Common myeloid progenitor, CD34-positive (primary cell): Measurements from ENCODE around the gene EPHA6.
"Not testable (repeated sequence)": the region's sequence is repeated elsewhere in the genome, so short reads cannot be mapped to it uniquely, and the experiment has no call there.

ENCODE experiments used
- CTCF ChIA-PET: fragments of 350-600 bp; sonication (Branson Sonifier 250); formaldehyde crosslinking; loops from one replicate; lab custom pipeline; 2021; ENCODE audit warnings: antibody characterized with exemption; lab: Charles Lee
- POLR2A ChIA-PET: fragments of 350-600 bp; sonication (Branson Sonifier 250); formaldehyde crosslinking; loops from one replicate; lab custom pipeline; 2021; ENCODE audit warnings: antibody characterized with exemption; lab: Charles Lee
- DNase-seq, 3 donors: peaks; one replicate each; pipeline versions ENCODE4 v3.0.0 to v3.0.0-alpha.2; 2013
- H3K27ac ChIP-seq, 2 experiments: 1 replicate in 1 of 2; 2 replicates in 1 of 2; pipeline ENCODE4 v1.7.0; 2013; ENCODE audit warnings: inconsistent platforms in 2 of 2, low read length in 2 of 2, mild to moderate bottlenecking in 2 of 2, low read depth in 1 of 2, moderate library complexity in 1 of 2; ENCODE audit not compliant: severe bottlenecking in 2 of 2, insufficient read depth in 1 of 2, poor library complexity in 1 of 2
- H3K27me3 ChIP-seq, 5 experiments: replicated peaks in 2 of 5; 1 replicate in 3 of 5; 2 replicates in 2 of 5; pipeline versions ENCODE4 v1.6.1 to v1.7.0; 2013; ENCODE audit warnings: low read length in 4 of 5, mild to moderate bottlenecking in 2 of 5, moderate library complexity in 2 of 5, inconsistent platforms in 1 of 5; ENCODE audit not compliant: insufficient read depth in 5 of 5, control insufficient read depth in 4 of 5
- H3K36me3 ChIP-seq, 4 experiments: 1 replicate in 2 of 4; 2 replicates in 2 of 4; pipeline versions ENCODE4 v1.6.1 to v1.7.0; 2013; ENCODE audit warnings: low read length in 3 of 4, control low read depth in 1 of 4, mild to moderate bottlenecking in 1 of 4; ENCODE audit not compliant: control insufficient read depth in 4 of 4, insufficient read depth in 4 of 4
- H3K4me1 ChIP-seq, 4 experiments: 1 replicate in 3 of 4; 2 replicates in 1 of 4; pipeline versions ENCODE4 v1.6.1 to v1.7.1; 2013; ENCODE audit warnings: low read length in 3 of 4, mild to moderate bottlenecking in 3 of 4, control low read depth in 1 of 4, inconsistent platforms in 1 of 4, moderate library complexity in 1 of 4; ENCODE audit not compliant: control insufficient read depth in 4 of 4, insufficient read depth in 4 of 4; ENCODE audit errors: control extremely low read depth in 1 of 4
- H3K4me3 ChIP-seq, 7 experiments: 1 replicate in 4 of 7; 2 replicates in 3 of 7; pipeline versions ENCODE4 v1.5.1 to v1.7.0; 2013; ENCODE audit warnings: mild to moderate bottlenecking in 7 of 7, low read length in 6 of 7, moderate library complexity in 6 of 7, inconsistent platforms in 2 of 7, low read depth in 2 of 7, control low read depth in 1 of 7; ENCODE audit not compliant: insufficient read depth in 4 of 7, control insufficient read depth in 1 of 7; ENCODE audit errors: extremely low read depth in 1 of 7
- H3K9me3 ChIP-seq, 5 experiments: 1 replicate in 4 of 5; 2 replicates in 1 of 5; pipeline versions ENCODE4 v1.6.1 to v1.7.1; 2013; ENCODE audit warnings: low read length in 4 of 5, mild to moderate bottlenecking in 2 of 5, inconsistent platforms in 1 of 5, low read depth in 1 of 5, moderate library complexity in 1 of 5; ENCODE audit not compliant: control insufficient read depth in 4 of 5, insufficient read depth in 2 of 5; ENCODE audit errors: control extremely low read depth in 1 of 5
- WGBS: methylation state at CpG from one replicate; pipeline ENCODE4 v1.1.5; 2013; ENCODE audit not compliant: insufficient coverage; 5-methylcytosine and 5-hydroxymethylcytosine counted together

Gene EPHA6

DNA sequence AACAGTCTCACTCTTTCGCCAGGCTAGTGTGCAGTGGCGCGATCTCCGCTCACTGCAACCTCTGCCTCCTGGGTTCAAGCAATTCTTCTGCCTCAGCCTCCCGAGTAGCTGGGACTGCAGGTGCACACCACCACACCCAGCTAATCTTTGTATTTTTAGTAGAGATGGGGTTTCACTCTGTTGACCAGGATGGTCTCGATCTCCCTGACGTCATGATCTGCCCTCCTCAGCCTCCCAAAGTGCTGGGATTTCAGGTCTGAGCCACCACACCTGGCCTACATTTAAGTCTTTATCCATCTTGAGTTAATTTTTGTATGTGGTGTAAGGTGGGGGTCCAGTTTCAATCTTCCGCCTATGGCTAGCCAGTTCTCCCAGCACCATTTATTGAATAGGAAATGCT is 211.2 kb downstream of the EPHA6 start:
- DNase-seq, H3K36me3 ChIP-seq, H3K27me3 ChIP-seq, H3K4me3 ChIP-seq, H3K9me3 ChIP-seq, H3K4me1 ChIP-seq, H3K27ac ChIP-seq, CTCF ChIA-PET, POLR2A ChIA-PET: not testable (repeated sequence)
- 100% methylated on average over 1 of the region's 8 CpGs for WGBS

DNA sequence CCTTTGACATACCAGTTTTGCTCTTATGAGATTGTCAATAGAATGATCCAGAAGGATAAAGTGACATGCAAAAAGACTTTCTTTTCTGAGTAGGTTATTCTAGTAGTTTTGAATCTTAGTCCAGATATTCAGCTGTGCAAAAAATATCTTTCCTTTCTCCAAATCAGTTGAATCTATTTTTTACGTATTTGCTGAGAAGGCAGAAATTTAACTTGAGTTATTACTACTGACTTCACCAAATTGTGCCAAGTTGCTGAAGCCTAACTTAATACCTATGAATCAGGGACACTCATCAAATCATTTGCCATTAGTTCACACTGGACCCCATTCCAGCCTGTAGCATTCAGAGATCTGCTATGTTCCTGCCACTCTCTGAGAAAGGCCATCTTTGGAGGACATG is 215.6 kb downstream of the EPHA6 start:
- WGBS = 100% methylated on average over 1 of the region's 1 CpG
- no peaks in the 10 kb centered on the region for H3K27me3 ChIP-seq
- no peak overlapping the region for H3K4me3 ChIP-seq
- H3K4me1 ChIP-seq = no peaks in the 10 kb centered on the region
- ChIA-PET CTCF (no interaction called here), POLR2A (no interaction called here)
- DNase-seq = no peak
- H3K36me3 ChIP-seq = no peaks in the 10 kb centered on the region
- H3K9me3 ChIP-seq = peaks cover 0 to 2% (median 2%) of the 10 kb centered on the region in 5 experiments
- no peak overlapping the region for H3K27ac ChIP-seq

DNA sequence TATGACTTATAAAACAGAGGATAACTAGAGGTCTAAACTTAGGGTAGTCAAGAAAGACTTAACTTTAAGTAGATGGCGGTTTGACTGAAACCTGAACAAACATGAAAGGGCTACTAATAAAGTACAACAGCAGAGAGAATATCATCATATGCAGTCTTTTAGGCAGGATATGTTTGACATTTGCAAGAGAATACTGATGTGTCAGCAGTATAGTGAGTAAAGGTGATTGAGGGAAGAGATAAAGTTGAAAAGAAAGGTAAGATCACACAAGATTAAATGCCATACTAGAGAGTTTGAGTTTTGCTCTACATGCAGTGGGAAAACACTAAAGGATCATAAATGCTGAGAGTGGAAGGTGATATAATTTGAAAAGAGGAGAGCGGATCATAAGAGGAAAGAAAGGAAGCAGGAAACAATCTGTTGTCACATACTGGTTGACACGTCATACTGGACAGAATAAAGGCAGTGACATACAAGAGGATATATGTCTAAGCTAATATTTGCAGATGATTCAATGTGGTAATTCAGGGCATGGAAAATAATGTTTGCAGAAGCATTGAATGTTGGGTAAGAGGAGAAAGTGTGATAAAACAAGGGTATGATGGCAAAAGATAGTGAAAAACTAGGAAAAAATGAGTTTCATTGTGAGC is 223.0 kb downstream of the EPHA6 start:
- ChIA-PET POLR2A (no interaction called here), CTCF (no interaction called here)

GRCh38 chr3:97043411-97043810 is 229.0 kb downstream of the EPHA6 start:
- H3K9me3 ChIP-seq = peaks cover 0 to 3% (median 0%) of the 10 kb centered on the region in 5 experiments
- no peak overlapping the region for H3K4me3 ChIP-seq
- H3K27me3 ChIP-seq = no peaks in the 10 kb centered on the region
- H3K4me1 ChIP-seq = no peaks in the 10 kb centered on the region
- ChIA-PET CTCF (no interaction called here), POLR2A (no interaction called here)
- DNase-seq = no peak
- no peaks in the 10 kb centered on the region for H3K36me3 ChIP-seq
- 100% methylated on average over 1 of the region's 2 CpGs for WGBS
- H3K27ac ChIP-seq = no peak overlapping the region

More for the DNA sequence above, 223.0 kb downstream of the EPHA6 start:
- Histone ChIP-seq H3K27me3 (no peaks in the 10 kb centered on the region), H3K4me3 (no peak overlapping the region), H3K36me3 (no peaks in the 10 kb centered on the region), H3K9me3 (no peaks in the 10 kb centered on the region), H3K4me1 (no peaks in the 10 kb centered on the region), H3K27ac (no peak overlapping the region)
- 100% methylated on average over 3 of the region's 3 CpGs for WGBS
- DNase-seq = no peak

DNA sequence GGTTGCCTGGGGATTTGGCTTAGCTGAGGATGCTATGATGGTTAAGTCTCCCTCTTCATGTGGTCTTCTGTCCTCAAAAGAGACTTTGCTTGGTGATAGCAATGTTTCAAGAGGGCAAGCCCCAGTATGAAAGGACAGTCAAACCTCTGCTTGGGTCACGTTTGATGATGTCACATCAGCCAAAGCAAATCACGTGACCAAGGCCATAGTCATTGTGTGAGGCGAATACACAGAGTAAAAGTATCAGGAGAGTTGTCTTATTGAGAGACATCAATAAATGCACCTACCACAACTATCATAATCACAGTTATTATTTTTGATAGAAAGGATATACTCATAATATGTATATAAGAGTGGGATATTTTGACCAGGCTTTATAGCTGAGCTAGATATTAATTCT is 243.0 kb downstream of the EPHA6 start:
- peaks cover 0 to 3% (median 0%) of the 10 kb centered on the region in 5 experiments for H3K9me3 ChIP-seq
- 100% methylated on average over 2 of the region's 3 CpGs for WGBS
- no peaks in the 10 kb centered on the region for H3K4me1 ChIP-seq
- DNase-seq = no peak
- ChIA-PET POLR2A (no interaction called here), CTCF (no interaction called here)
- no peaks in the 10 kb centered on the region for H3K36me3 ChIP-seq
- no peak overlapping the region for H3K27ac ChIP-seq
- no peak overlapping the region for H3K4me3 ChIP-seq
- H3K27me3 ChIP-seq = no peaks in the 10 kb centered on the region

GRCh38 chr3:97059168-97059567 is 244.8 kb downstream of the EPHA6 start:
- POLR2A ChIA-PET = no interaction called here
- H3K9me3 ChIP-seq = peaks cover 0 to 3% (median 0%) of the 10 kb centered on the region in 5 experiments
- H3K27me3 ChIP-seq = no peaks in the 10 kb centered on the region
- WGBS = no CpG with 5 or more reads among the region's 1 CpG
- H3K27ac ChIP-seq = no peak overlapping the region
- no peak for DNase-seq
- H3K36me3 ChIP-seq = no peaks in the 10 kb centered on the region
- CTCF ChIA-PET = interaction anchor here (1.1 kb wide), 1 partner anchor 10 kb away, joined by 3 read pairs; no protein-coding TSS in a partner anchor
- H3K4me3 ChIP-seq = no peak overlapping the region
- no peaks in the 10 kb centered on the region for H3K4me1 ChIP-seq

GRCh38 chr3:97066531-97066930 is 252.1 kb downstream of the EPHA6 start:
- POLR2A ChIA-PET = no interaction called here
- DNase-seq = no peak
- no peak overlapping the region for H3K4me3 ChIP-seq
- no CpG with 5 or more reads among the region's 1 CpG for WGBS
- H3K4me1 ChIP-seq = no peaks in the 10 kb centered on the region
- no peaks in the 10 kb centered on the region for H3K9me3 ChIP-seq
- H3K27me3 ChIP-seq = no peaks in the 10 kb centered on the region
- CTCF ChIA-PET = no interaction called here
- H3K27ac ChIP-seq = no peak overlapping the region
- H3K36me3 ChIP-seq = no peaks in the 10 kb centered on the region
